H1 (cell line): Measurements from ENCODE around the gene RASSF9. TPM values are rescaled to one million over a fixed set of nuclear protein-coding genes. Genes with fewer than 3 reads are reported as not detected.

Experiments
- KDM1A ChIP-seq: fragments of 200-600, 300-600 bp; sonication (generic); IDR thresholded peaks from 2 replicates; pipeline ENCODE4 v1.7.1; 2016; ENCODE audit warnings: mild to moderate bottlenecking, low read length, borderline replicate concordance
- POLR2A ChIP-seq, 2 experiments: IDR thresholded peaks; 1 replicate in 1 of 2; 2 replicates in 1 of 2; pipeline ENCODE4 v1.6.1; 2011; ENCODE audit warnings: low read depth in 2 of 2, low read length in 2 of 2, mild to moderate bottlenecking in 2 of 2; ENCODE audit errors: control extremely low read depth in 1 of 2
- polyA plus RNA-seq, 7 experiments: library from polyadenylated mRNA; depleted of rRNA in 3 of 7; stranded (reverse) in 5 of 7; unstranded in 2 of 7; fragments of >200 nt in 5 of 7; fragments of 200-250 nt in 2 of 7; gene quantifications; 1 replicate in 5 of 7; 2 replicates in 1 of 7; 4 replicates in 1 of 7; pipeline versions ENCODE4 v1.2.1 to v1.2.3, GENCODE V29; 2011 to 2013; ENCODE audit warnings: missing spikeins in 2 of 7, mixed read lengths in 2 of 7
- total RNA-seq: library from RNA; stranded (reverse); fragmentation: NEBNext Ultra II Directional; extraction: Animal tissue kit (Norgen Biotek cat#: 25700); gene quantifications from 2 replicates; pipeline ENCODE4 v1.2.1, GENCODE V29; 2021

RASSF9 gene
- total and polyA plus RNA-seq, 2 of the 8 experiments (the other 6 are each of a cell fraction or from before 2014, with no cell fraction given) = 0.06 to 0.39 TPM

DNA sequence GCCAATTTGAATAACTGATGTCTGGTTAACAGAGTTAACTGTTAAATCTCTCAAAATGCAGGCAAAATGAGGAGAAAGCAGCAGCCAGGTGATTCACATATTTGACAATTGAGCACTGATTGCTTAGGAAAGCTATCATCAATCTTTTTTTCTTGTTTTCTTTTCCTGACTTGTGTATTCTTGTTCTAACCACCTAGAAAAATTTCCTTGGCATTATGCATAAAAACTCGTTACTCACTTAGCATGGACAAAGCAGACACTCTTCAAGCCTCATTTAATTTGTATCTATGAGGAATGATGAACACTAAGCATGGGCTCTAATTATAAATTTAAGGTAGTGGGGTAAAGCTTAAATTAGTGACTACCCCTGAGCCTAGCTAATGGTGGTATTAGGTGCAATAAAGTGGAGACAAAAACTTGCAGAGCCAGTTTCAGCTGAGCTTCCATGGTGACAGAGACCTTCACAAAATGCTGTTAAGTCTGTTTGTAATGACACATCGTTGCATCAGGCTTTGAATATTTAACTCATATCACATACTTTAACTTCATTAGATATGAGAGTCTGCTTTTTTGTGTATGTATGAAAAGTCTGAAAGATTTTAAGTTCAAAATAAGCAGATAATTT is 52.0 kb downstream of the RASSF9 start (continued):
- no peak for TF ChIP-seq KDM1A
- TF ChIP-seq POLR2A (IDR thresholded peaks at IDR 0.05; ENCODE audit: control extremely low read depth in 1 of 2, low read depth in 2 of 2, low read length in 2 of 2) = no peak
